ENCODE measurements around the gene TNS1. TPM values are rescaled to one million over a fixed set of nuclear protein-coding genes. Genes with fewer than 3 reads are reported as not detected.

TNS1 gene
- total RNA-seq, 1 experiment from 2014 or later, result 6.2 TPM

GRCh38 chr2:217977840-217978535, 24.8 kb downstream of the TNS1 start:
- Histone ChIP-seq H3K79me2 (ENCODE audit: insufficient read depth, low read length) (no peaks in the 10 kb centered on the region), H3K9me2 (ENCODE audit: insufficient read depth) (no peaks in the 10 kb centered on the region), H3K9ac (ENCODE audit: low read length) (no peak overlapping the region), H2AFZ (ENCODE audit: low read depth, low read length, poor library complexity, severe bottlenecking) (no peak overlapping the region), H3K27ac (ENCODE audit: low read depth, low read length) (no peak overlapping the region), H4K20me1 (ENCODE audit: insufficient read depth) (no peaks in the 10 kb centered on the region), H3K9me3 (ENCODE audit: control insufficient read depth in 1 of 2, insufficient read depth in 1 of 2, low read depth in 1 of 2, low read length in 2 of 2) (no peaks in the 10 kb centered on the region), H3K4me1 (ENCODE audit: control insufficient read depth in 1 of 2, insufficient read depth in 2 of 2, low read length in 2 of 2) (peaks cover 2 to 14% of the 10 kb centered on the region in 2 experiments; a peak in 2 of 4 replicates), H3K4me3 (replicated peaks in 1 of 2; ENCODE audit: low read depth in 1 of 2, low read length in 2 of 2) (no peak overlapping the region), H3K27me3 (ENCODE audit: insufficient read depth, low read length) (no peaks in the 10 kb centered on the region), H3K4me2 (ENCODE audit: low read length) (no peak overlapping the region), H3K36me3 (ENCODE audit: control insufficient read depth in 1 of 2, insufficient read depth in 2 of 2, low read length in 2 of 2) (no peaks in the 10 kb centered on the region)
- ChIA-PET POLR2A (no interaction called here), CTCF (interaction anchor here (1.3 kb wide), 1 partner anchor 16 kb away, joined by 3 read pairs; no protein-coding TSS in a partner anchor), RAD21 (ENCODE audit: low non-redundant PET in 1 of 2, low total read pairs in 2 of 2, uncharacterized antibody in 2 of 2, unreplicated experiment in 2 of 2) (no interaction called here)
- no TSS peak for BruUV-seq (replicated peaks)
- no peak for TF ChIP-seq YY1 (IDR thresholded peaks at IDR 0.05; ENCODE audit: extremely low read depth, insufficient replicate concordance, low read depth, low read length)
- no peak for TF ChIP-seq ZNF274 (IDR thresholded peaks at IDR 0.05; ENCODE audit: low read depth, low read length)
- TF ChIP-seq POLR2A (IDR thresholded peaks at IDR 0.05; ENCODE audit: borderline replicate concordance, extremely low read depth, insufficient read depth, insufficient read length), result no peak
- no peak for TF ChIP-seq FOSL1 (IDR thresholded peaks at IDR 0.05; ENCODE audit: low read depth)
- TF ChIP-seq TCF7L2 (IDR thresholded peaks at IDR 0.05; ENCODE audit: borderline replicate concordance, extremely low read depth, insufficient read depth, insufficient read length), result no peak
- TF ChIP-seq SRF (IDR thresholded peaks at IDR 0.05; ENCODE audit: low read depth), result no peak
- intact Hi-C loops (cut with micrococcal nuclease), result no loop called here
- DNase-seq (ENCODE audit: low read depth, low spot score) (no peak), ATAC-seq (no peak)

GRCh38 chr2:217976301-217976700, 26.5 kb downstream of the TNS1 start:
- H3K79me2 ChIP-seq (ENCODE audit: insufficient read depth, low read length), result no peaks in the 10 kb centered on the region
- intact Hi-C loops (cut with micrococcal nuclease), result no loop called here
- H3K4me1 ChIP-seq (ENCODE audit: control insufficient read depth in 1 of 2, insufficient read depth in 2 of 2, low read length in 2 of 2), result peaks cover 2 to 14% of the 10 kb centered on the region in 2 experiments; a peak in 2 of 4 replicates
- H3K27ac ChIP-seq (ENCODE audit: low read depth, low read length), result no peak overlapping the region
- no peak for ATAC-seq
- H3K4me3 ChIP-seq (replicated peaks in 1 of 2; ENCODE audit: low read depth in 1 of 2, low read length in 2 of 2), result no peak overlapping the region
- no peaks in the 10 kb centered on the region for H3K9me3 ChIP-seq (ENCODE audit: control insufficient read depth in 1 of 2, insufficient read depth in 1 of 2, low read depth in 1 of 2, low read length in 2 of 2)
- H2AFZ ChIP-seq (ENCODE audit: low read depth, low read length, poor library complexity, severe bottlenecking), result no peak overlapping the region
- H3K9me2 ChIP-seq (ENCODE audit: insufficient read depth), result no peaks in the 10 kb centered on the region
- H3K4me2 ChIP-seq (ENCODE audit: low read length), result no peak overlapping the region
- BruUV-seq (replicated peaks), result no TSS peak
- RAD21 ChIA-PET (ENCODE audit: low non-redundant PET in 1 of 2, low total read pairs in 2 of 2, uncharacterized antibody in 2 of 2, unreplicated experiment in 2 of 2), result no interaction called here
- H3K9ac ChIP-seq (ENCODE audit: low read length), result no peak overlapping the region
- DNase-seq (ENCODE audit: low read depth, low spot score), result no peak
- no peaks in the 10 kb centered on the region for H3K27me3 ChIP-seq (ENCODE audit: insufficient read depth, low read length)
- H3K36me3 ChIP-seq (ENCODE audit: control insufficient read depth in 1 of 2, insufficient read depth in 2 of 2, low read length in 2 of 2), result no peaks in the 10 kb centered on the region
- POLR2A ChIA-PET, result no interaction called here
- no peaks in the 10 kb centered on the region for H4K20me1 ChIP-seq (ENCODE audit: insufficient read depth)
- TF ChIP-seq CTCF (IDR thresholded peaks at IDR 0.05 in 2 of 3, conservative IDR thresholded peaks at IDR 0.05 in 1 of 3; ENCODE audit: borderline replicate concordance in 1 of 3, insufficient read depth in 1 of 3, low read depth in 2 of 3, low read length in 2 of 3), result no peak
- TF ChIP-seq FOSL1 (IDR thresholded peaks at IDR 0.05; ENCODE audit: low read depth), result no peak
- TF ChIP-seq CBX3 (IDR thresholded peaks at IDR 0.05; ENCODE audit: low read depth), result no peak
- TF ChIP-seq POLR2A (IDR thresholded peaks at IDR 0.05; ENCODE audit: borderline replicate concordance, extremely low read depth, insufficient read depth, insufficient read length), result no peak
- CTCF ChIA-PET, result no interaction called here

All from HCT116 (cell line).